ENCODE measurements around the gene RTL1.

Gene RTL1

GRCh38 chr14:100861937-100862247 is 41.6 kb downstream of the RTL1 start:
- Histone ChIP-seq H3K4me3 (IDR thresholded peaks at IDR 0.05; ENCODE audit: insufficient read depth, low read depth, low read length) (no peak overlapping the region), H3K4me1 (ENCODE audit: low read depth, poor library complexity, severe bottlenecking) (no peaks in the 10 kb centered on the region), H3K4me2 (no peak overlapping the region), H3K79me2 (ENCODE audit: insufficient read depth, low read depth) (no peaks in the 10 kb centered on the region), H4K20me1 (ENCODE audit: insufficient read depth) (no peaks in the 10 kb centered on the region), H3K27ac (no peak overlapping the region), H2AFZ (ENCODE audit: low read depth) (no peak overlapping the region), H3K9ac (no peak overlapping the region), H3K27me3 (ENCODE audit: insufficient read depth, low read depth) (peaks cover 42% of the 10 kb centered on the region; the same call in 1 of the 2 replicates), H3K36me3 (ENCODE audit: insufficient read depth) (no peaks in the 10 kb centered on the region)
- no peak for TF ChIP-seq CTCF (conservative IDR thresholded peaks at IDR 0.05; ENCODE audit: low read depth, low read length)

GRCh38 chr14:100861188-100861936 is 42.2 kb downstream of the RTL1 start:
- Histone ChIP-seq H3K9ac (no peak overlapping the region), H3K36me3 (ENCODE audit: insufficient read depth) (no peaks in the 10 kb centered on the region), H3K4me2 (no peak overlapping the region), H3K4me1 (ENCODE audit: low read depth, poor library complexity, severe bottlenecking) (no peaks in the 10 kb centered on the region), H3K27ac (no peak overlapping the region), H3K79me2 (ENCODE audit: insufficient read depth, low read depth) (no peaks in the 10 kb centered on the region), H4K20me1 (ENCODE audit: insufficient read depth) (no peaks in the 10 kb centered on the region), H2AFZ (ENCODE audit: low read depth) (no peak overlapping the region), H3K4me3 (IDR thresholded peaks at IDR 0.05; ENCODE audit: insufficient read depth, low read depth, low read length) (no peak overlapping the region), H3K27me3 (ENCODE audit: insufficient read depth, low read depth) (peaks cover 42% of the 10 kb centered on the region; the same call in 1 of the 2 replicates)
- no peak for TF ChIP-seq CTCF (conservative IDR thresholded peaks at IDR 0.05; ENCODE audit: low read depth, low read length)

- Histone ChIP-seq H3K79me2 (ENCODE audit: insufficient read depth, low read depth) (no peaks in the 10 kb centered on the region), H4K20me1 (ENCODE audit: insufficient read depth) (no peaks in the 10 kb centered on the region), H3K27ac (no peak overlapping the region), H3K4me2 (no peak overlapping the region), H2AFZ (ENCODE audit: low read depth) (no peak overlapping the region), H3K4me1 (ENCODE audit: low read depth, poor library complexity, severe bottlenecking) (no peaks in the 10 kb centered on the region), H3K9ac (no peak overlapping the region), H3K4me3 (IDR thresholded peaks at IDR 0.05; ENCODE audit: insufficient read depth, low read depth, low read length) (no peak overlapping the region), H3K27me3 (ENCODE audit: insufficient read depth, low read depth) (peaks cover 40% of the 10 kb centered on the region; the same call in 1 of the 2 replicates), H3K36me3 (ENCODE audit: insufficient read depth) (no peaks in the 10 kb centered on the region)
- no peak for TF ChIP-seq CTCF (conservative IDR thresholded peaks at IDR 0.05; ENCODE audit: low read depth, low read length)
Observed at GRCh38 chr14:100860556-100861187, 42.9 kb downstream of the RTL1 start.

- Histone ChIP-seq H4K20me1 (ENCODE audit: insufficient read depth) (no peaks in the 10 kb centered on the region), H3K27ac (no peak overlapping the region), H3K4me1 (ENCODE audit: low read depth, poor library complexity, severe bottlenecking) (no peaks in the 10 kb centered on the region), H3K9ac (no peak overlapping the region), H3K4me3 (IDR thresholded peaks at IDR 0.05; ENCODE audit: insufficient read depth, low read depth, low read length) (no peak overlapping the region), H3K36me3 (ENCODE audit: insufficient read depth) (no peaks in the 10 kb centered on the region), H3K27me3 (ENCODE audit: insufficient read depth, low read depth) (peaks cover 32% of the 10 kb centered on the region; the same call in 1 of the 2 replicates), H3K4me2 (no peak overlapping the region), H3K79me2 (ENCODE audit: insufficient read depth, low read depth) (no peaks in the 10 kb centered on the region), H2AFZ (ENCODE audit: low read depth) (no peak overlapping the region)
- TF ChIP-seq CTCF (conservative IDR thresholded peaks at IDR 0.05; ENCODE audit: low read depth, low read length), result no peak
Observed at GRCh38 chr14:100859781-100860180, 43.7 kb downstream of the RTL1 start.

Measured in KMS-11 (cell line).